Fibroblast of skin of right quadriceps (primary cell): Measurements from ENCODE around the gene DDX1.
"Not testable (repeated sequence)": the region's sequence is repeated elsewhere in the genome, so short reads cannot be mapped to it uniquely, and the experiment has no call there.

ENCODE experiments used
- DNase-seq: peaks from one replicate; pipeline ENCODE4 v3.0.0-alpha.2; 2013

DDX1 gene

GRCh38 chr2:15591692-15592463 is at the start of gene DDX1:
Gene DDX1, plus strand, starts transcription at chr2:15591868. Its CDS starts 66 bp downstream, at chr2:15591934.
- peak; percentile 85 for DNase-seq

GRCh38 chr2:15542269-15542668 is 49.4 kb upstream of the DDX1 start:
- not testable (repeated sequence) for DNase-seq

- DNase-seq = no peak
Observed at GRCh38 chr2:15543053-15543452, 48.6 kb upstream of the DDX1 start.

GRCh38 chr2:15543541-15543940 is 48.1 kb upstream of the DDX1 start:
- no peak for DNase-seq

- no peak for DNase-seq
Observed at GRCh38 chr2:15544227-15544626, 47.4 kb upstream of the DDX1 start.

GRCh38 chr2:15546297-15547098 is 45.2 kb upstream of the DDX1 start:
- DNase-seq = no peak

GRCh38 chr2:15547115-15547876 is 44.4 kb upstream of the DDX1 start:
- peak; percentile 35 for DNase-seq

GRCh38 chr2:15548974-15549373 is 42.7 kb upstream of the DDX1 start:
- no peak for DNase-seq

GRCh38 chr2:15553519-15553918 is 38.1 kb upstream of the DDX1 start:
- no peak for DNase-seq

- no peak for DNase-seq
Observed at GRCh38 chr2:15553951-15554350, 37.7 kb upstream of the DDX1 start.

GRCh38 chr2:15554525-15555218 is 37.0 kb upstream of the DDX1 start:
- peak; percentile 49 for DNase-seq

- DNase-seq = no peak
Observed at GRCh38 chr2:15555760-15556193, 35.9 kb upstream of the DDX1 start.

GRCh38 chr2:15556311-15556930 is 35.2 kb upstream of the DDX1 start:
- no peak for DNase-seq

- no peak for DNase-seq
Observed at GRCh38 chr2:15557887-15558311, 33.8 kb upstream of the DDX1 start.

GRCh38 chr2:15559379-15560139 is 32.1 kb upstream of the DDX1 start:
- no peak for DNase-seq

- peak; percentile 14 for DNase-seq
Observed at GRCh38 chr2:15560140-15560987, 31.3 kb upstream of the DDX1 start.

- DNase-seq = peak; percentile 89
Observed at GRCh38 chr2:15560988-15561573, 30.6 kb upstream of the DDX1 start, which contains the start of gene NBAS. Gene NBAS, minus strand, starts transcription at chr2:15561334. Its CDS starts 30 bp downstream, at chr2:15561304.

GRCh38 chr2:15561574-15562344 is 29.9 kb upstream of the DDX1 start:
- peak; percentile 46 for DNase-seq
